HUES6 (cell line): ENCODE data around the gene LHFPL2.
A peak's percentile ranks its signal among the peaks of the same experiment; 100 is the strongest.

Source experiments
- H3K27ac ChIP-seq: 2 replicates; pipeline ENCODE4 v1.7.0; 2013; ENCODE audit warnings: low read depth, mild to moderate bottlenecking, low read length, inconsistent platforms
- H3K27me3 ChIP-seq: 2 replicates; pipeline ENCODE4 v1.6.1; 2013; ENCODE audit warnings: low read length; ENCODE audit not compliant: control insufficient read depth, insufficient read depth
- H3K36me3 ChIP-seq: 2 replicates; pipeline ENCODE4 v1.6.1; 2013; ENCODE audit warnings: low read length; ENCODE audit not compliant: control insufficient read depth, insufficient read depth
- H3K4me1 ChIP-seq: 2 replicates; pipeline ENCODE4 v1.6.1; 2013; ENCODE audit warnings: low read length; ENCODE audit not compliant: control insufficient read depth, insufficient read depth
- H3K4me3 ChIP-seq: 2 replicates; pipeline ENCODE4 v1.5.1; 2013; ENCODE audit warnings: low read depth, low read length
- H3K9ac ChIP-seq: one replicate; pipeline ENCODE4 v1.6.1; 2013; ENCODE audit warnings: mild to moderate bottlenecking, low read length
- H3K9me3 ChIP-seq: 2 replicates; pipeline ENCODE4 v1.6.1; 2013; ENCODE audit warnings: low read depth, low read length; ENCODE audit not compliant: control insufficient read depth, insufficient read depth

Gene LHFPL2

GRCh38 chr5:78544561-78545201 lies 103.9 kb downstream of the LHFPL2 start:
- peaks cover 48% of the 10 kb centered on the region for H3K4me1 ChIP-seq
- H3K9ac ChIP-seq = no peak overlapping the region
- H3K27me3 ChIP-seq = no peaks in the 10 kb centered on the region
- no peaks in the 10 kb centered on the region for H3K9me3 ChIP-seq
- no peak overlapping the region for H3K27ac ChIP-seq
- no peak overlapping the region for H3K4me3 ChIP-seq
- 0 out of 2 replicates have a peak, but pooled peaks cover 4% of the 10 kb centered on the region for H3K36me3 ChIP-seq

- H3K4me1 ChIP-seq = peaks cover 48% of the 10 kb centered on the region
- H3K27ac ChIP-seq = no peak overlapping the region
- H3K36me3 ChIP-seq = 0 out of 2 replicates have a peak, but pooled peaks cover 3% of the 10 kb centered on the region
- no peaks in the 10 kb centered on the region for H3K9me3 ChIP-seq
- no peak overlapping the region for H3K9ac ChIP-seq
- H3K4me3 ChIP-seq = no peak overlapping the region
- H3K27me3 ChIP-seq = no peaks in the 10 kb centered on the region
Measured at GRCh38 chr5:78543916-78544315, 104.7 kb downstream of the LHFPL2 start.

GRCh38 chr5:78543292-78543691 lies 105.3 kb downstream of the LHFPL2 start:
- H3K36me3 ChIP-seq = no peaks in the 10 kb centered on the region
- no peak overlapping the region for H3K4me3 ChIP-seq
- H3K4me1 ChIP-seq = peaks cover 44% of the 10 kb centered on the region
- no peak overlapping the region for H3K9ac ChIP-seq
- no peak overlapping the region for H3K27ac ChIP-seq
- no peaks in the 10 kb centered on the region for H3K9me3 ChIP-seq
- no peaks in the 10 kb centered on the region for H3K27me3 ChIP-seq

GRCh38 chr5:78542321-78542840 lies 106.2 kb downstream of the LHFPL2 start:
- no peak overlapping the region for H3K4me3 ChIP-seq
- H3K27ac ChIP-seq = peak overlapping the region; percentile 62; the same call in 1 of the 2 replicates
- no peaks in the 10 kb centered on the region for H3K36me3 ChIP-seq
- peaks cover 35% of the 10 kb centered on the region for H3K4me1 ChIP-seq
- H3K9me3 ChIP-seq = no peaks in the 10 kb centered on the region
- H3K9ac ChIP-seq = no peak overlapping the region
- H3K27me3 ChIP-seq = no peaks in the 10 kb centered on the region

- peaks cover 33% of the 10 kb centered on the region for H3K4me1 ChIP-seq
- H3K36me3 ChIP-seq = no peaks in the 10 kb centered on the region
- H3K4me3 ChIP-seq = no peak overlapping the region
- H3K27ac ChIP-seq = no peak overlapping the region
- H3K9ac ChIP-seq = no peak overlapping the region
- no peaks in the 10 kb centered on the region for H3K9me3 ChIP-seq
- no peaks in the 10 kb centered on the region for H3K27me3 ChIP-seq
Measured at GRCh38 chr5:78541086-78541654, 107.4 kb downstream of the LHFPL2 start.

GRCh38 chr5:78540335-78541085 lies 108.1 kb downstream of the LHFPL2 start:
- H3K4me1 ChIP-seq = peaks cover 33% of the 10 kb centered on the region
- no peak overlapping the region for H3K4me3 ChIP-seq
- H3K9ac ChIP-seq = no peak overlapping the region
- H3K27me3 ChIP-seq = no peaks in the 10 kb centered on the region
- H3K9me3 ChIP-seq = no peaks in the 10 kb centered on the region
- H3K27ac ChIP-seq = no peak overlapping the region
- no peaks in the 10 kb centered on the region for H3K36me3 ChIP-seq

GRCh38 chr5:78538240-78538850 lies 110.2 kb downstream of the LHFPL2 start:
- peaks cover 35% of the 10 kb centered on the region for H3K4me1 ChIP-seq
- no peak overlapping the region for H3K4me3 ChIP-seq
- no peak overlapping the region for H3K27ac ChIP-seq
- H3K9me3 ChIP-seq = no peaks in the 10 kb centered on the region
- no peaks in the 10 kb centered on the region for H3K36me3 ChIP-seq
- no peak overlapping the region for H3K9ac ChIP-seq
- no peaks in the 10 kb centered on the region for H3K27me3 ChIP-seq

GRCh38 chr5:78537821-78538220 lies 110.8 kb downstream of the LHFPL2 start:
- no peaks in the 10 kb centered on the region for H3K27me3 ChIP-seq
- no peak overlapping the region for H3K9ac ChIP-seq
- no peak overlapping the region for H3K4me3 ChIP-seq
- H3K27ac ChIP-seq = no peak overlapping the region
- H3K36me3 ChIP-seq = no peaks in the 10 kb centered on the region
- no peaks in the 10 kb centered on the region for H3K9me3 ChIP-seq
- H3K4me1 ChIP-seq = peaks cover 30% of the 10 kb centered on the region

GRCh38 chr5:78537411-78537810 lies 111.2 kb downstream of the LHFPL2 start:
- Histone ChIP-seq H3K27me3 (no peaks in the 10 kb centered on the region), H3K9ac (no peak overlapping the region), H3K9me3 (no peaks in the 10 kb centered on the region), H3K27ac (no peak overlapping the region), H3K36me3 (no peaks in the 10 kb centered on the region), H3K4me3 (no peak overlapping the region), H3K4me1 (peaks cover 26% of the 10 kb centered on the region)

GRCh38 chr5:78536661-78537196 lies 111.8 kb downstream of the LHFPL2 start:
- Histone ChIP-seq H3K36me3 (no peaks in the 10 kb centered on the region), H3K4me1 (peaks cover 21% of the 10 kb centered on the region), H3K27ac (no peak overlapping the region), H3K9me3 (no peaks in the 10 kb centered on the region), H3K4me3 (no peak overlapping the region), H3K27me3 (no peaks in the 10 kb centered on the region), H3K9ac (no peak overlapping the region)
